Measurements from ENCODE around the gene RALB. TPM values are rescaled to one million over a fixed set of nuclear protein-coding genes. Genes with fewer than 3 reads are reported as not detected.

RALB gene
- total and polyA plus RNA-seq, 2 of the 8 experiments (the other 6 are each of a cell fraction or from before 2014, with no cell fraction given) = 12.0 to 16.6 TPM

GRCh38 chr2:120224735-120225548 is 27.7 kb upstream of the RALB start (continued):
- TF ChIP-seq NANOG (IDR thresholded peaks at IDR 0.05; ENCODE audit: insufficient read depth, low read depth, low read length, poor library complexity, severe bottlenecking) = no peak
- TF ChIP-seq HDAC2 (IDR thresholded peaks at IDR 0.05; ENCODE audit: borderline replicate concordance in 1 of 2, low read depth in 2 of 2, low read length in 2 of 2) = no peak
